GM23338 (cell line): ENCODE data around the gene FLNB. TPM values are rescaled to one million over a fixed set of nuclear protein-coding genes. Genes with fewer than 3 reads are reported as not detected.
A peak's percentile ranks its signal among the peaks of the same experiment; 100 is the strongest.

ENCODE experiments used
- ATAC-seq: fragments of 200-7000 bp; cut with Tn5 transposase; 3 replicates; pipeline ENCODE4 v1.9.1; 2020
- DNase-seq: peaks from one replicate; pipeline ENCODE4 v3.0.0-alpha.2; 2015; ENCODE audit warnings: low spot score
- H2AFZ ChIP-seq: fragments of 200-600 bp; sonication (generic); 2 replicates; pipeline ENCODE4 v1.8.0; 2016; ENCODE audit warnings: antibody characterized with exemption, mild to moderate bottlenecking, moderate library complexity
- H3F3A ChIP-seq: fragments of 200-600 bp; sonication (generic); replicated peaks from 2 replicates; pipeline ENCODE4 v1.8.0; 2017; ENCODE audit warnings: antibody characterized with exemption, mixed run types, low read depth
- H3K27ac ChIP-seq: fragments of 200-600 bp; sonication (generic); 2 replicates; pipeline ENCODE4 v1.6.1; 2016; ENCODE audit warnings: low read depth
- H3K27me3 ChIP-seq: fragments of 200-600 bp; sonication (generic); 2 replicates; pipeline ENCODE4 v1.8.0; 2016; ENCODE audit warnings: mild to moderate bottlenecking, mixed run types, moderate library complexity; ENCODE audit not compliant: insufficient read depth
- H3K36me3 ChIP-seq: fragments of 200-600 bp; sonication (generic); 2 replicates; pipeline ENCODE4 v1.8.0; 2016; ENCODE audit warnings: mild to moderate bottlenecking; ENCODE audit not compliant: insufficient read depth
- H3K4me1 ChIP-seq: fragments of 200-600 bp; sonication (generic); 2 replicates; pipeline ENCODE4 v1.8.0; 2016; ENCODE audit warnings: mild to moderate bottlenecking, moderate library complexity; ENCODE audit not compliant: insufficient read depth
- H3K4me2 ChIP-seq: fragments of 200-600 bp; sonication (generic); 2 replicates; pipeline ENCODE4 v1.7.1; 2017; ENCODE audit warnings: mixed run types
- H3K4me3 ChIP-seq: fragments of 200-600 bp; sonication (generic); 2 replicates; pipeline ENCODE4 v1.6.1; 2016; ENCODE audit warnings: mixed run types
- H3K79me2 ChIP-seq: fragments of 200-600 bp; sonication (generic); replicated peaks from 2 replicates; pipeline ENCODE4 v1.8.0; 2017; ENCODE audit warnings: mild to moderate bottlenecking; ENCODE audit not compliant: insufficient read depth
- H3K9me2 ChIP-seq: fragments of 200-600 bp; sonication (generic); 2 replicates; pipeline ENCODE4 v1.8.0; 2017; ENCODE audit not compliant: insufficient read depth
- H4K20me1 ChIP-seq: fragments of 200-600 bp; sonication (generic); replicated peaks from 2 replicates; pipeline ENCODE4 v1.8.0; 2017; ENCODE audit warnings: mild to moderate bottlenecking; ENCODE audit not compliant: insufficient read depth
- H3K27ac Mint-ChIP-seq: 2 replicates; pipeline ENCODE4 v1.8.0; 2020; ENCODE audit warnings: inconsistent platforms, mild to moderate bottlenecking, moderate library complexity, mixed read lengths
- H3K27me3 Mint-ChIP-seq: 3 replicates; pipeline ENCODE4 v1.8.0; 2022; ENCODE audit warnings: low read depth, mild to moderate bottlenecking, moderate library complexity, mixed read lengths, inconsistent platforms; ENCODE audit not compliant: insufficient read depth, poor library complexity
- H3K36me3 Mint-ChIP-seq: 3 replicates; pipeline ENCODE4 v1.8.0; 2021; ENCODE audit warnings: low read depth, mild to moderate bottlenecking, inconsistent platforms, moderate library complexity, mixed read lengths
- H3K4me1 Mint-ChIP-seq: 3 replicates; pipeline ENCODE4 v1.8.0; 2020; ENCODE audit warnings: mild to moderate bottlenecking, inconsistent platforms, mixed read lengths
- H3K4me3 Mint-ChIP-seq: 3 replicates; pipeline ENCODE4 v1.8.0; 2021; ENCODE audit warnings: moderate library complexity, mild to moderate bottlenecking, inconsistent platforms, mixed read lengths
- H3K9me3 Mint-ChIP-seq: 3 replicates; pipeline ENCODE4 v1.8.0; 2020; ENCODE audit warnings: moderate library complexity, mild to moderate bottlenecking, inconsistent platforms, mixed read lengths
- CREB1 ChIP-seq: fragments of 250-450 bp; sonication (Bioruptor Pico); IDR thresholded peaks from 2 replicates; pipeline ENCODE4 v1.5.0; 2020; ENCODE audit warnings: low read depth, mild to moderate bottlenecking, moderate library complexity
- EZH2 ChIP-seq: fragments of 200-600 bp; sonication (generic); IDR thresholded peaks from one replicate; pipeline ENCODE4 v1.8.0; 2017; ENCODE audit warnings: antibody characterized with exemption, mild to moderate bottlenecking, low read depth; ENCODE audit not compliant: unreplicated experiment
- EZH2phosphoT487 ChIP-seq: fragments of 200-600 bp; sonication (generic); IDR thresholded peaks from one replicate; pipeline ENCODE4 v1.8.1; 2018; ENCODE audit warnings: antibody characterized with exemption; ENCODE audit not compliant: unreplicated experiment
- JUNB ChIP-seq: IDR thresholded peaks from one replicate; pipeline ENCODE4 v1.6.1; 2016; ENCODE audit warnings: antibody characterized with exemption; ENCODE audit not compliant: unreplicated experiment
- NANOG ChIP-seq: IDR thresholded peaks from 2 replicates; pipeline ENCODE4 v1.6.1; 2016; ENCODE audit warnings: antibody characterized with exemption, borderline replicate concordance
- POLR2AphosphoS5 ChIP-seq: IDR thresholded peaks from 2 replicates; pipeline ENCODE4 v1.6.1; 2016; ENCODE audit warnings: antibody characterized with exemption, low read depth
- STAT1 ChIP-seq: IDR thresholded peaks from one replicate; pipeline ENCODE4 v1.6.1; 2016; ENCODE audit warnings: antibody characterized with exemption; ENCODE audit not compliant: unreplicated experiment
- ZNF114 ChIP-seq: fragments of 250-450 bp; sonication (Bioruptor Pico); IDR thresholded peaks from 2 replicates; pipeline ENCODE4 v1.5.0; 2020; ENCODE audit warnings: mild to moderate bottlenecking, moderate library complexity
- ZNF331 ChIP-seq: fragments of 250-450 bp; sonication (Bioruptor Pico); IDR thresholded peaks from 2 replicates; pipeline ENCODE4 v1.5.0; 2020; ENCODE audit warnings: low read depth, mild to moderate bottlenecking, moderate library complexity
- polyA plus RNA-seq: library from polyadenylated mRNA; unstranded; fragments of >200 nt; fragmentation: Nextera tagmentation; extraction: Ambion mirVana; gene quantifications from 2 replicates; pipeline ENCODE4 v1.2.1, GENCODE V29; 2016
- total RNA-seq: library from RNA; depleted of rRNA; stranded (reverse); fragments of >200 nt; shearing (Covaris generic); gene quantifications from 2 replicates; pipeline ENCODE4 v1.2.3, GENCODE V29; 2014
- TF ChIP-seq, protein P1 (sequence below): fragments of 250-450 bp; sonication (Bioruptor Pico); IDR thresholded peaks from 2 replicates; pipeline ENCODE4 v1.5.0; 2020; ENCODE audit warnings: mild to moderate bottlenecking, moderate library complexity
- TF ChIP-seq, protein P2 (sequence below), 2 experiments: fragments of 200-600 bp in 1 of 2; sonication (generic) in 1 of 2; conservative IDR thresholded peaks; 2 replicates each; pipeline versions ENCODE4 v1.5.1 to v1.6.1; 2016 to 2017; ENCODE audit warnings: antibody characterized with exemption in 2 of 2, low read depth in 2 of 2, mild to moderate bottlenecking in 2 of 2, moderate library complexity in 1 of 2
- TF ChIP-seq, protein P3 (sequence below): IDR thresholded peaks from one replicate; pipeline ENCODE4 v1.6.1; 2018; ENCODE audit warnings: antibody characterized with exemption; ENCODE audit not compliant: unreplicated experiment
- TF ChIP-seq, protein P4 (sequence below): IDR thresholded peaks from 2 replicates; pipeline ENCODE4 v1.6.1; 2016; ENCODE audit warnings: antibody characterized with exemption

FLNB gene
- total and polyA plus RNA-seq, 2 experiments from 2014 or later, result 39.7 to 179 TPM

DNA sequence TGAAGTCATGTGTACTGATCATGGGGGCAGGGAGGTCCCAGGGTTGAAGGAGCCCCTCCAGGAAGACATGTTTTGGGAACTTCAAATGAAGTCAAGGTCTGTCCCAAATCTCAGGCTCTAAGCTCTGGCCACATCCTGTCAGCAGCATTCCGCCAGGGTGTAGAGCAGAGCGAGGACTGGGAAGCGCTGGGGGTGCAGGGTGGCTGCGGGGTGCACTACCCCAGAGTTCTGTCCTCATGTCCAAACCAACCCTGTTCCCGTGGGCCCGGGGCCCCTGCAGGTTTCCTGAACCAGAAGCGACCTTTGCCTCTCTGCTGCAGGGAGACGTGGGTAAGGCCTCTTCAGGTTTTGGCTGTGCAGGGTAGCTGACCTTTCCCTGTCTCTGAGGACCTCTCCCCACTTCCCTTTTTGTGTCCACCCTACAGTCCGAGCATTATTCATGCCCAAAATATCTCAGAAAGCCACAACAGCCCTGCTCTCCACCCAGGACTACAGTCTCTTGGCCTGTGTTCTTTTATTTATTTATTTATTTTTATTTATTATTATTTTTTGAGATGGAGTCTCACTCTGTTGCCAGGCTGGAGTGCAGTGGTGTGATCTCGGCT, 26.6 kb upstream of the FLNB start:
- Mint-ChIP-seq H3K27me3 (peaks cover 1% of the 10 kb centered on the region), H3K27ac (no peak overlapping the region), H3K36me3 (no peaks in the 10 kb centered on the region), H3K4me1 (peaks cover 9% of the 10 kb centered on the region; the same call in 2 of the 3 replicates), H3K9me3 (peaks cover 3% of the 10 kb centered on the region; the same call in 1 of the 3 replicates), H3K4me3 (no peak overlapping the region)
- Histone ChIP-seq H3K27ac (no peak overlapping the region), H3K36me3 (no peaks in the 10 kb centered on the region), H3K4me3 (no peak overlapping the region), H3K79me2 (no peaks in the 10 kb centered on the region), H3K9me2 (no peaks in the 10 kb centered on the region), H3K4me1 (no peaks in the 10 kb centered on the region), H4K20me1 (no peaks in the 10 kb centered on the region), H3F3A (no peaks in the 10 kb centered on the region), H2AFZ (peak overlapping the region; percentile 63; the same call in 1 of the 2 replicates), H3K4me2 (no peak overlapping the region), H3K27me3 (no peaks in the 10 kb centered on the region)
- no peak for ATAC-seq
- TF ChIP-seq, protein P1, sequence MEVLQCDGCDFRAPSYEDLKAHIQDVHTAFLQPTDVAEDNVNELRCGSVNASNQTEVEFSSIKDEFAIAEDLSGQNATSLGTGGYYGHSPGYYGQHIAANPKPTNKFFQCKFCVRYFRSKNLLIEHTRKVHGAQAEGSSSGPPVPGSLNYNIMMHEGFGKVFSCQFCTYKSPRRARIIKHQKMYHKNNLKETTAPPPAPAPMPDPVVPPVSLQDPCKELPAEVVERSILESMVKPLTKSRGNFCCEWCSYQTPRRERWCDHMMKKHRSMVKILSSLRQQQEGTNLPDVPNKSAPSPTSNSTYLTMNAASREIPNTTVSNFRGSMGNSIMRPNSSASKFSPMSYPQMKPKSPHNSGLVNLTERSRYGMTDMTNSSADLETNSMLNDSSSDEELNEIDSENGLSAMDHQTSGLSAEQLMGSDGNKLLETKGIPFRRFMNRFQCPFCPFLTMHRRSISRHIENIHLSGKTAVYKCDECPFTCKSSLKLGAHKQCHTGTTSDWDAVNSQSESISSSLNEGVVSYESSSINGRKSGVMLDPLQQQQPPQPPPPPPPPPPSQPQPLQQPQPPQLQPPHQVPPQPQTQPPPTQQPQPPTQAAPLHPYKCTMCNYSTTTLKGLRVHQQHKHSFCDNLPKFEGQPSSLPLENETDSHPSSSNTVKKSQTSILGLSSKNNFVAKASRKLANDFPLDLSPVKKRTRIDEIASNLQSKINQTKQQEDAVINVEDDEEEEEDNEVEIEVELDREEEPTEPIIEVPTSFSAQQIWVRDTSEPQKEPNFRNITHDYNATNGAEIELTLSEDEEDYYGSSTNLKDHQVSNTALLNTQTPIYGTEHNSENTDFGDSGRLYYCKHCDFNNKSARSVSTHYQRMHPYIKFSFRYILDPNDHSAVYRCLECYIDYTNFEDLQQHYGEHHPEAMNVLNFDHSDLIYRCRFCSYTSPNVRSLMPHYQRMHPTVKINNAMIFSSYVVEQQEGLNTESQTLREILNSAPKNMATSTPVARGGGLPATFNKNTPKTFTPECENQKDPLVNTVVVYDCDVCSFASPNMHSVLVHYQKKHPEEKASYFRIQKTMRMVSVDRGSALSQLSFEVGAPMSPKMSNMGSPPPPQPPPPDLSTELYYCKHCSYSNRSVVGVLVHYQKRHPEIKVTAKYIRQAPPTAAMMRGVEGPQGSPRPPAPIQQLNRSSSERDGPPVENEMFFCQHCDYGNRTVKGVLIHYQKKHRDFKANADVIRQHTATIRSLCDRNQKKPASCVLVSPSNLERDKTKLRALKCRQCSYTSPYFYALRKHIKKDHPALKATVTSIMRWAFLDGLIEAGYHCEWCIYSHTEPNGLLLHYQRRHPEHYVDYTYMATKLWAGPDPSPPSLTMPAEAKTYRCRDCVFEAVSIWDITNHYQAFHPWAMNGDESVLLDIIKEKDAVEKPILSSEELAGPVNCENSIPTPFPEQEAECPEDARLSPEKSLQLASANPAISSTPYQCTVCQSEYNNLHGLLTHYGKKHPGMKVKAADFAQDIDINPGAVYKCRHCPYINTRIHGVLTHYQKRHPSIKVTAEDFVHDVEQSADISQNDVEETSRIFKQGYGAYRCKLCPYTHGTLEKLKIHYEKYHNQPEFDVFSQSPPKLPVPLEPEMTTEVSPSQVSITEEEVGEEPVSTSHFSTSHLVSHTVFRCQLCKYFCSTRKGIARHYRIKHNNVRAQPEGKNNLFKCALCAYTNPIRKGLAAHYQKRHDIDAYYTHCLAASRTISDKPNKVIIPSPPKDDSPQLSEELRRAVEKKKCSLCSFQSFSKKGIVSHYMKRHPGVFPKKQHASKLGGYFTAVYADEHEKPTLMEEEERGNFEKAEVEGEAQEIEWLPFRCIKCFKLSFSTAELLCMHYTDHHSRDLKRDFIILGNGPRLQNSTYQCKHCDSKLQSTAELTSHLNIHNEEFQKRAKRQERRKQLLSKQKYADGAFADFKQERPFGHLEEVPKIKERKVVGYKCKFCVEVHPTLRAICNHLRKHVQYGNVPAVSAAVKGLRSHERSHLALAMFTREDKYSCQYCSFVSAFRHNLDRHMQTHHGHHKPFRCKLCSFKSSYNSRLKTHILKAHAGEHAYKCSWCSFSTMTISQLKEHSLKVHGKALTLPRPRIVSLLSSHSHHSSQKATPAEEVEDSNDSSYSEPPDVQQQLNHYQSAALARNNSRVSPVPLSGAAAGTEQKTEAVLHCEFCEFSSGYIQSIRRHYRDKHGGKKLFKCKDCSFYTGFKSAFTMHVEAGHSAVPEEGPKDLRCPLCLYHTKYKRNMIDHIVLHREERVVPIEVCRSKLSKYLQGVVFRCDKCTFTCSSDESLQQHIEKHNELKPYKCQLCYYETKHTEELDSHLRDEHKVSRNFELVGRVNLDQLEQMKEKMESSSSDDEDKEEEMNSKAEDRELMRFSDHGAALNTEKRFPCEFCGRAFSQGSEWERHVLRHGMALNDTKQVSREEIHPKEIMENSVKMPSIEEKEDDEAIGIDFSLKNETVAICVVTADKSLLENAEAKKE (CRISPR knock-in tag), result no peak
- TF ChIP-seq CREB1 (CRISPR knock-in tag) (no peak), ZNF331 (no peak), STAT1 (no peak), EZH2phosphoT487 (no peak), NANOG (no peak), JUNB (no peak), ZNF114 (CRISPR knock-in tag) (no peak), POLR2AphosphoS5 (no peak), EZH2 (no peak)
- TF ChIP-seq, protein P2, sequence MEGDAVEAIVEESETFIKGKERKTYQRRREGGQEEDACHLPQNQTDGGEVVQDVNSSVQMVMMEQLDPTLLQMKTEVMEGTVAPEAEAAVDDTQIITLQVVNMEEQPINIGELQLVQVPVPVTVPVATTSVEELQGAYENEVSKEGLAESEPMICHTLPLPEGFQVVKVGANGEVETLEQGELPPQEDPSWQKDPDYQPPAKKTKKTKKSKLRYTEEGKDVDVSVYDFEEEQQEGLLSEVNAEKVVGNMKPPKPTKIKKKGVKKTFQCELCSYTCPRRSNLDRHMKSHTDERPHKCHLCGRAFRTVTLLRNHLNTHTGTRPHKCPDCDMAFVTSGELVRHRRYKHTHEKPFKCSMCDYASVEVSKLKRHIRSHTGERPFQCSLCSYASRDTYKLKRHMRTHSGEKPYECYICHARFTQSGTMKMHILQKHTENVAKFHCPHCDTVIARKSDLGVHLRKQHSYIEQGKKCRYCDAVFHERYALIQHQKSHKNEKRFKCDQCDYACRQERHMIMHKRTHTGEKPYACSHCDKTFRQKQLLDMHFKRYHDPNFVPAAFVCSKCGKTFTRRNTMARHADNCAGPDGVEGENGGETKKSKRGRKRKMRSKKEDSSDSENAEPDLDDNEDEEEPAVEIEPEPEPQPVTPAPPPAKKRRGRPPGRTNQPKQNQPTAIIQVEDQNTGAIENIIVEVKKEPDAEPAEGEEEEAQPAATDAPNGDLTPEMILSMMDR (conservative IDR thresholded peaks at IDR 0.05; ENCODE audit: low read depth in 2 of 2), result no peak
- TF ChIP-seq, protein P3, sequence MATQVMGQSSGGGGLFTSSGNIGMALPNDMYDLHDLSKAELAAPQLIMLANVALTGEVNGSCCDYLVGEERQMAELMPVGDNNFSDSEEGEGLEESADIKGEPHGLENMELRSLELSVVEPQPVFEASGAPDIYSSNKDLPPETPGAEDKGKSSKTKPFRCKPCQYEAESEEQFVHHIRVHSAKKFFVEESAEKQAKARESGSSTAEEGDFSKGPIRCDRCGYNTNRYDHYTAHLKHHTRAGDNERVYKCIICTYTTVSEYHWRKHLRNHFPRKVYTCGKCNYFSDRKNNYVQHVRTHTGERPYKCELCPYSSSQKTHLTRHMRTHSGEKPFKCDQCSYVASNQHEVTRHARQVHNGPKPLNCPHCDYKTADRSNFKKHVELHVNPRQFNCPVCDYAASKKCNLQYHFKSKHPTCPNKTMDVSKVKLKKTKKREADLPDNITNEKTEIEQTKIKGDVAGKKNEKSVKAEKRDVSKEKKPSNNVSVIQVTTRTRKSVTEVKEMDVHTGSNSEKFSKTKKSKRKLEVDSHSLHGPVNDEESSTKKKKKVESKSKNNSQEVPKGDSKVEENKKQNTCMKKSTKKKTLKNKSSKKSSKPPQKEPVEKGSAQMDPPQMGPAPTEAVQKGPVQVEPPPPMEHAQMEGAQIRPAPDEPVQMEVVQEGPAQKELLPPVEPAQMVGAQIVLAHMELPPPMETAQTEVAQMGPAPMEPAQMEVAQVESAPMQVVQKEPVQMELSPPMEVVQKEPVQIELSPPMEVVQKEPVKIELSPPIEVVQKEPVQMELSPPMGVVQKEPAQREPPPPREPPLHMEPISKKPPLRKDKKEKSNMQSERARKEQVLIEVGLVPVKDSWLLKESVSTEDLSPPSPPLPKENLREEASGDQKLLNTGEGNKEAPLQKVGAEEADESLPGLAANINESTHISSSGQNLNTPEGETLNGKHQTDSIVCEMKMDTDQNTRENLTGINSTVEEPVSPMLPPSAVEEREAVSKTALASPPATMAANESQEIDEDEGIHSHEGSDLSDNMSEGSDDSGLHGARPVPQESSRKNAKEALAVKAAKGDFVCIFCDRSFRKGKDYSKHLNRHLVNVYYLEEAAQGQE, result no peak
- TF ChIP-seq, protein P4, sequence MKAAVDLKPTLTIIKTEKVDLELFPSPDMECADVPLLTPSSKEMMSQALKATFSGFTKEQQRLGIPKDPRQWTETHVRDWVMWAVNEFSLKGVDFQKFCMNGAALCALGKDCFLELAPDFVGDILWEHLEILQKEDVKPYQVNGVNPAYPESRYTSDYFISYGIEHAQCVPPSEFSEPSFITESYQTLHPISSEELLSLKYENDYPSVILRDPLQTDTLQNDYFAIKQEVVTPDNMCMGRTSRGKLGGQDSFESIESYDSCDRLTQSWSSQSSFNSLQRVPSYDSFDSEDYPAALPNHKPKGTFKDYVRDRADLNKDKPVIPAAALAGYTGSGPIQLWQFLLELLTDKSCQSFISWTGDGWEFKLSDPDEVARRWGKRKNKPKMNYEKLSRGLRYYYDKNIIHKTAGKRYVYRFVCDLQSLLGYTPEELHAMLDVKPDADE, result no peak
- no peak for DNase-seq
